GM18511 (cell line): ENCODE results near the gene WDR46.

Source experiments
- ATAC-seq: cut with Tn5 transposase; IDR thresholded peaks from one replicate; pipeline ENCODE4 v1.9.1; 2021; ENCODE audit warnings: mild to moderate bottlenecking, moderate library complexity; ENCODE audit not compliant: unreplicated experiment

Gene WDR46

GRCh38 chr6:33314515-33314942 is 25.5 kb upstream of the WDR46 start:
- no peak for ATAC-seq

DNA sequence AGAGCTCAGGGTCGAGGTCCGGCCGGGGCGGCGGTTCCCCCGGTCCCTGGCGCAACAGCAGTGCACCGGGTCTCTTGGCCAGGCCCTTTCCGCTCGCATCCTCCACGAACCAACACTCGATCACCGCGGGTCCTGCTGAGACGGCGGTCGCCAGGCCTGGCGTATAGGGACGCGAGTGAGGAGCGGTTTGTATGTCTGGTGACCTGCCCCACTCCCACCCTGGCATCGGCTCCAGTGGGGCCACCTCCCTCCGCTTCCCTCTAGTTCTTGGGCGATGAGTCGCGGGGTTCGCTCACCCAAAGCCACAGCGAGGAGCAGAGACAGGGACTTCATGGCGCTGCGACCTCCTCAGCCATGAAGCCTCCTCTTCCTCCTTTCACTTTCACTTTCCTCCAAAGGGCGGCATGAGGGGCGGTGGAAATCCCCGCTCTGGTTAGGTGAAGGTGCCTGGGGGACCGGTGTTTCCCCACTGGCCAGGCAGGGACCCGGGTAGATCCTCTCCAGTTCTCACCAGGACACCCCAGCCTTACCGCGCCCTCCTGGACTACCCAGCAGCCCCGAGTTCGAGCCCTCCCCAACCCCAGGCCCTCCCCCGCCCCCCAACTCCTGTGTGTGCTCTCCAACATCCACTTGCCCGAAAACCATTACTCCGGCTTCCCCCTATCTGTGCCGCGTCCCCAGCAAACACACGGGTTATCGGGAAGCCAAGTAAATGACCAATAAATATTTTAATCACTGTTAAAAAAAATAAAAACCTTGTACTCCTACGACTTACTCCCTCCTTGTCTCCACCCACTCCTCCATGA is 24.9 kb upstream of the WDR46 start, which contains the start of gene TAPBP:
Gene TAPBP (minus strand): TSS at position 370 of the 806 bp plus-strand sequence. CDS start 37 bp downstream, at position 333.
- no peak for ATAC-seq

DNA sequence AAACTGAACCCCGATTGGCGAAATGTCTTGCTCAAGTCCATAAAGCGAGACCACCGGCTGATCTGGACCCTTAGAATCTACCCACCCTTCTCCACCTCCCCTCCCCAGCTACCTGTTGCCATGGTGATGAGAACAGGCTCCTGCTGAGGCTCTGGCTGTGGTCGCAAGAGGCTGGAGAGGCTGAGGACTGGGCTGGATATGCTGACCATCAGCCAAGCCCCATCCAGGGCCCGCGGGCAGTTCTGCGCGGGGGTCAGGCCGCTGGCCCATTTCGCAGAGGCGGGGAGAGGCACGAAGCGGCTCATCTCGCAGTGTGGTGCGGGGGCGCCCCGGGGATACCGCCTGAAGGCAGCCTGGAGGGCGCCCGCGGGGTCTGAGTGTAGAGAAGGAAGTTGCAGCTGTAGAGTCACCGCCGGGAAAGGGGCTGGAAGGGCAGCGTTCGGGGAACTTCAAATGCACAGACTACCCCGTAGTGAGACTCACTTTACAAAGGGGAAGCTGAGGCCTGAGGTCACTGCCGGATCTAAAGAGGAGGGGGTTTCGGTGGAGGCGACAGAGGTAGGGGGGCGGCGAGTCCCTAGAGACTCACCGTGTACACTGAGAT is 24.2 kb upstream of the WDR46 start:
- ATAC-seq: no peak

DNA sequence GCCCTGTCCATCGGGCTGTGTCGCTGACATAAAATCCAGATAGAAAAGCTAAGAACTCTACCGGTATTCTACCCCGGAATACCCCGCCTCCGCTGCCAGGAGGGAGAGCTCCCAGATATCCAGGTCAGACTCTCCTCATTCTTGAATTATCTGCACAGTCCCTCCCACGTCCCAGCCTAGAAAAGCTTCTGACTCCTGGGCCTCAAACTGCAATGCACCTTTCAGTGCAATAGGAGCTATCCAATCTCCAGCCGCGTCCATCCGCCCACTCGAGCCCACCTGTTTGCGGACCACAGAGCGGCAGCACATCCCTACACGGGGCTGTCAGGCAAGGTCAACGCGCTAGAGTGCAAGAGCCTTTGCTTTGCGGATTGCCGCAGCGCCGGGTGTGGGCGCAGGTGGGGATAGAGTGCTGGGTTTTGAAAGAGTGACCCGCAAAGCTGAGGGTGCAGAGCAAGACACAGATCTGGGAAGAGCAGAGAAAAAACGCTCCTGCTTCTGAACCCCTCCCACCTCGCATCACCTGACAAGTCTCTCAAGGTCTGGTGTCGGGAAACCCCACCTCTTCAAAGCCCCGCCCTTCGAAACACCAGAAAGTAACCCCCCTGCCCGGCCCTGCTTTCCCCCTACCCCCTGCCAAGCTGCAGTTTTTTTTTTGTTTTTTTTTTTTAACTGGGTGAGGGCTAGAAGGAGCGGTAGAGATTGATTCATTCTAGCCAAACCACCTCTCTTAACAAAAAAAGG is 23.5 kb upstream of the WDR46 start:
- ATAC-seq: peak; percentile 41

- no peak for ATAC-seq
These were observed 17.3 kb upstream of the WDR46 start for GRCh38 chr6:33306356-33306755.

DNA sequence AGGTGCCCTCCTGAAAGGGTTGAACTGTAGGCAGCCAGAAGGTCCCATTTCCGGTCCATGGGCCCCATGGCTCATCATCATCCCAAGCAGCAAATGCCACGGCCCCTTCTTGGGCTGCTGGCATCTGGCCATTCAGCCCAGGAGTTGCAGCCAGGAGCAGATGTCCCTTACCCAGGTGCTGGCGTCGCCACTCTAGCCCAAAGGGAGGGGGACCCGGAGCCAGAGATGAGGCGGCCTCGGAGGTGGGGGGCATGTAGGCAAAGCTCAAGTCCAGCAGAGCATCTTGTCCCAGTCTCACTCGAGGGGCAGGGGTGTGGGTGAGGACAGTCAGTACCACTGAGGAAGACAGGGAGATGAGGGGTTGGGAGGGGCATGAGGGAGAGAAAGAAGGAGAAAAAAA is 16.0 kb upstream of the WDR46 start:
- no peak for ATAC-seq

- no peak for ATAC-seq
These were observed 15.2 kb upstream of the WDR46 start for GRCh38 chr6:33304216-33304615.

GRCh38 chr6:33301877-33302276 is 12.8 kb upstream of the WDR46 start:
- ATAC-seq: no peak

DNA sequence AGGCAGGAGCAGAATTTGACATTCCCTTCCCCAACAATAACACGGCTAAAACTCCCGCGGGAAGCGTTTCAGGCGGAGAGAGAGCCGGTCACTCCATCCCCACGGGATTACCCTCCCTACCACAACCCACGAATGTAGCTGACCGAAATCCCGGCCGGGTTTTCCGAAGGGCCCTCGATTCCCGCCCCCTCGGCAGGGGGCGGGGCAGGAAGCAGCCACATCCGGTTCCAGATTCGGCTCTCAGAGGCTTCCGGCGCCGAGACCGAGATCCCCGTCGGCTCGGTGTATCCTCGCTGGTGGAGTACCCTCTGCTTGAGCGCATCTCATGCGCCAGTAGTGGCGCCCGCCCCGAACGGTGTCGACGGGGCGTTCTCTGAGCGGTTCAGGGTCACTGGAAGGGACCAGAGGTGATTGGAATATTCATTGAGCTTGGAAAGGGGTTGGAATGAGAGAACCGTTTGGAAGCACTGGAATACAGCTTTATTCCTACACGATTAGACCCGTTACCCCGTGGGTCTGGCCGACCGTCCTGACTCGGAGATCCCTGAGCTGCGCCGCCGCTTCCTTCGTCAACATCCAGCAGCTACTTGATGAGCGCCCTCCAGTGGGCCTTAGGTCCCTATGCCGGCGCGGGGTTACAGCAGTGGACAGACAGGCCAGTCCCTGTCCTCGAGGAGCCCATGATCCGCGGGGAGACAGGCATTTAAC is 10.4 kb upstream of the WDR46 start:
- peak; percentile 77 for ATAC-seq

DNA sequence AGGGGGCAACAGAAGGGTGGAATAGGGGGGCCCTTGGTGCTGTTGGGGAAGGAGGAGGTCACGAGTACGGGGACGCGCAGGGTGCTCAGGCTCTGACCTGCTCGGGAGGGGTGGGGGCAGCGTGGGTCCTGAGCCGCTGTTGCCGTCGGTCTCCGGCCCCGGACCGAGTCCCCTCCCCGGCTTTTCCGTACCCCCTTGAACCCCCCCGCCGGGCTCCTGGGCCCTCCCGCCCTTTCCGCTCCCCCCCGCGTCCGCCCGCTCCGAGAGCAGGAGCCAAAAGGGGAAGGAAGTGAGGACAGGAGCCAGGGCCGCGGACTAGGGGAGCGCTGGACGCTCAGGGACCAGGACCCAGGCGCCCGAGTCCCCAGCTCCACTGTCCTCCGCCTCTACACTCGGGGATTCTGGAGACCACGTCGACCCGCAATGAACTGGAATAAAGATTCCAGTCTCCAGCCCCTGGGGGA is 9.8 kb upstream of the WDR46 start, which contains the start of gene RGL2:
Gene RGL2 (minus strand): TSS at position 170 of the 464 bp plus-strand sequence. CDS start 332 bp downstream, outside the sequence.
- peak; percentile 38 for ATAC-seq

DNA sequence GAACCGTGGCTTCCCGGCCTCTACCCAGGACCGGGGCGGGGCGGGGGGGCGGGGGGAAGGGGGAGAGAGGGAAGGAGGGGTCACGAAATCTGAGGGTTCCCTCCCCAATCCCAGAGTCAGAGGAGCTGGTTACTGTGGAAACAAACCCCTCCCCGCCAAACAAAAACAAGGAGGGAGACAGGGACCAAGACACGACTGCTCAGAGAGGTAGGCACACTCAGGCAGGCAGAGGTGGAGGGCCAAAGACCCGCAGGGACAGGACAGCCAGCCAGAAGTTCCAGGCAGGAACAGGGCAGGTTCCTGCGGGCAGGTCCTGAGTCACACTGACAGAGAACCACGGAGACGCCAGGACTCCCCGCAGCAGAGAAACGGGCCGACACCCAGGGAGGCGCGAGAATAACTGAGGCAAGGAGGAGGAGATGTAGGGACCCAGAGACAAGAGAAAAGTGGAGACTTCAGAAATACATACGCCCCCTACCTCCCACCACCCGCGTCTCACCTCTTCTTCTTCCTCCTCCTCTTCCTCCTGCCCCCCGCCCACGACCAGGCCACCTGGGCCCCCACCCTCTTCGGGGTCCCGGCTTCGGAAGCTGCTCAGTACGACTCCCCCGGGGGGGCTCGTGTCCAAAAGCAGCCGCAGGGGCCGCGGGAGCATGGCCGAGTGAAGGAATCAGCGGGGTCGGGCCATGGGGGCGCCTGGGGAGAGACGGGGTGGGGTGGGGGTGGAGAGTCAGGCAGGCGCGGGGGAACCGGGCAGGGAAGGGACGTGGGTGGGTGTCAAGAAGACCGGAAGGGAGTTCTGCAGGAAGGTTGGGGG is 9.1 kb upstream of the WDR46 start:
- peak; percentile 23 for ATAC-seq

GRCh38 chr6:33297406-33297955 is 8.4 kb upstream of the WDR46 start:
- ATAC-seq: no peak

DNA sequence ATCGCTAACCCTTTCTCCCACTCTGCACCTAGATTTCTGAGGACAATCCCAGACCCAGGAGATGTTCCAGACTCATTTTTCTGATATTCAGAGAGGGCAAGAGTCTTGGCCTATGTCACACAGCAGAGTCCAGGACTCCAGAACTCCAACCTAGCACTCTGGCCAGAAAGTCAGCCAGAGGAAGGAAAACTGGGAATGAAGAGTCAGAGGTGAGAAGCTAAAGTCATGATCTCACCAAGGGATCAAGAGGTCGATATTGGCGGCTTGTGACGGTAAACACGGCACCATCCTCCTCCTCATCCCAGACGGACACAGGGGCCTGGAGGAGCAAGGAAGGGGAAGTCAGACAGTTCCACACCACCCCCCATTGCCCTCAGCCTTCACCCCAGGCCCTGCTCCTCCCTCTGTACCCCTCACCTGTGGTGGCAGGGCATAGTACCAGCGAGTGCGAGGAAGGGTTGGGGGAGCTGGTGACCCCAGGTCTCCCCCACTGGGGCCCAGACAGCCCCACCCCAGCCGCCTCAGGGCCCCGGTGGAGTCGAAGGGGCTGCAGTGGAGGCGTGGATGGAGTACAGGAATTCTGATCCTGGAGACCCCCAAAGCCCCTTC is 7.9 kb upstream of the WDR46 start:
- no peak for ATAC-seq

- ATAC-seq: no peak
These were observed 6.8 kb upstream of the WDR46 start for GRCh38 chr6:33295621-33296369.

DNA sequence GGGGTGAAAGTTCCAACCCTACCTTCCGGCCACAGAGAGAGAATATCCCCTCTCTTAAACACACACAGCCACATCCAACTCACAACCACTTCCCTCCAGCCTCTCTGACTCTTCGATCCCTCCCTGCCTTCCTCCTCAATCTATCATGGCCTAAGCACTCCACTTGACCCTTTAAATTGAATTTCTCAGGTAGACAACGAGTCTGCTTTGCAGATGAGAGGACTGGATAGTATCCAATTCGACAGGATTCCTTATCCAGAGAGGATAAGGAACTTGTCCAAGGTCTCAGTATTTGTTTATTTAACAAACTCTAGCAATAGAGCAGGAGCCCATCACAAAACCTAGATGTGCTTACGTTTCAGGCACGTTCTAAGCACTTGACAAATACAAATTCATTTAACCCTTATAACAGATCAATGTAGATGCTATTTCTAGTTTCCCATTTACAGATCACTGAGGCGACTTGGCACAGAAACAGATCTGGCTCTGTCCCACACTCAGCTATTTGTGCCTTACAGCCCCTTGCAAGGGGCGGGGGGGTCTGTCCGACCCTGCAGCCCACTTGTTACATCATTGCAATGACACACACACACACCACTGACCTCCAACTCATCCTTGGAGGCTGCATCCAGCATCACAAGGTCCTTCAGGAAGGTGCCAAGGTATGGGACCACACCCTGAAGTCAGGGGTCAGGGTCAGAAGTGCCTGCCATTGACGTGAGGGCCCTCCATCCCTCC is 5.2 kb upstream of the WDR46 start:
- ATAC-seq: no peak

DNA sequence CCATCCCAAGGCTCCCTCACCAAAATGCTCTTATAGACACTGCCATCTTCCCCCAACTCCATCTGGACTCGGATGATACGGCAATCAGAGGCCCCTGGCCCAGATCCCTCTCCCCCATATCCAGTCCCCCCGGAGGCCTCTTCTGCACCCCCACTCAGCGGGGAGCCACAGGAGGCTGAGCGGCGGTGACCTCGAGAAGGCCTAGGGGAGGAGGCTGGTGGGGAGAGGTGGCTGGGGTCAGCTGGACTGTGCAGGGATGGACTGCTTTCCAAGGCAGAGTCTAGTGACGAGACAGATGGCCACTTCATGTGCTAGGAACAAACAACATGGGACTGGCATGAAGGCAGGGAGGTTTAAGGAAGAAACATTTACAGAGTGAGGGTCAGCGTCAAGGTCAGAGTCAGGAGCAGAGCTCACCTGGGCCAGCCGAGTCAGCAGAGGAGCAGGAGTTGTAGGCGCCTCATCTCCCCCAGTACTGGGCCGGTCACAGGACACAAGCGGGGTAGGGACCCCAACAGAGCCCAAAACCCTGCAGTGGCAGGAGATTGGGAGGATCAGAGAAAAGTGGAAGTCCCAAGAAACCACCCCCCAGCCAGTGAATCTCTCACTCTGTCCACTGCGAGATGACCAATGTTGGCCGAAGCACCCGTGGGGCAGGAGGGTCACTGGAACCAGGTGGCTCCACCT is 4.1 kb upstream of the WDR46 start:
- no peak for ATAC-seq

- ATAC-seq: no peak
These were observed 1.4 kb upstream of the WDR46 start for GRCh38 chr6:33290459-33290858.
